H9 (cell line): Measurements from ENCODE around the gene PAIP2. TPM values are rescaled to one million over a fixed set of nuclear protein-coding genes. Genes with fewer than 3 reads are reported as not detected.

ENCODE experiments used
- DNase-seq: peaks from one replicate; pipeline ENCODE4 v3.0.0-alpha.2; 2017
- H2AFZ ChIP-seq: one replicate; pipeline ENCODE4 v1.6.1; 2013; ENCODE audit warnings: mild to moderate bottlenecking, low read length, control low read depth, moderate library complexity
- H2AK5ac ChIP-seq: 2 replicates; pipeline ENCODE4 v1.6.1; 2013; ENCODE audit warnings: low read length, control low read depth, mixed read lengths; ENCODE audit not compliant: insufficient read length
- H2BK120ac ChIP-seq: one replicate; pipeline ENCODE4 v1.6.1; 2013; ENCODE audit warnings: low read depth, mild to moderate bottlenecking, low read length, control low read depth, inconsistent platforms; ENCODE audit not compliant: poor library complexity, severe bottlenecking
- H2BK12ac ChIP-seq: 2 replicates; pipeline ENCODE4 v1.6.1; 2013; ENCODE audit warnings: low read length, control low read depth, mixed read lengths, low read depth; ENCODE audit not compliant: insufficient read length
- H2BK15ac ChIP-seq: 2 replicates; pipeline ENCODE4 v1.6.1; 2013; ENCODE audit warnings: low read depth, low read length, control low read depth
- H2BK20ac ChIP-seq: one replicate; pipeline ENCODE4 v1.6.1; 2013; ENCODE audit warnings: low read depth, mild to moderate bottlenecking, low read length, control low read depth, inconsistent platforms; ENCODE audit not compliant: poor library complexity, severe bottlenecking
- H2BK5ac ChIP-seq: 2 replicates; pipeline ENCODE4 v1.6.1; 2013; ENCODE audit warnings: low read length, control low read depth, mixed read lengths; ENCODE audit not compliant: insufficient read length
- H3K14ac ChIP-seq: 2 replicates; pipeline ENCODE4 v1.6.1; 2013; ENCODE audit warnings: low read length, control low read depth; ENCODE audit not compliant: insufficient read depth
- H3K18ac ChIP-seq: 2 replicates; pipeline ENCODE4 v1.6.1; 2013; ENCODE audit warnings: low read depth, mild to moderate bottlenecking, mixed read lengths, low read length, control low read depth; ENCODE audit not compliant: insufficient read length
- H3K23ac ChIP-seq: 2 replicates; pipeline ENCODE4 v1.6.1; 2013; ENCODE audit warnings: low read length, control low read depth, mixed read lengths, low read depth; ENCODE audit not compliant: insufficient read length
- H3K23me2 ChIP-seq: 2 replicates; pipeline ENCODE4 v1.6.1; 2013; ENCODE audit warnings: low read depth, mild to moderate bottlenecking, mixed read lengths, low read length, control low read depth; ENCODE audit not compliant: insufficient read length, poor library complexity, severe bottlenecking
- H3K27ac ChIP-seq: 2 replicates; pipeline ENCODE4 v1.5.1; 2013; ENCODE audit warnings: low read length, control low read depth, mixed read lengths, low read depth; ENCODE audit not compliant: insufficient read length
- H3K27me3 ChIP-seq: 2 replicates; pipeline ENCODE4 v1.6.1; 2013; ENCODE audit warnings: low read length, control low read depth, inconsistent platforms; ENCODE audit not compliant: insufficient read depth
- H3K4ac ChIP-seq: 2 replicates; pipeline ENCODE4 v1.6.1; 2013; ENCODE audit warnings: low read depth, mild to moderate bottlenecking, control low read depth, inconsistent platforms, low read length, moderate library complexity
- H3K4me1 ChIP-seq: 2 replicates; pipeline ENCODE4 v1.6.1; 2013; ENCODE audit warnings: low read length, control low read depth, inconsistent platforms; ENCODE audit not compliant: insufficient read depth
- H3K4me2 ChIP-seq: 2 replicates; pipeline ENCODE4 v1.6.1; 2013; ENCODE audit warnings: low read length, control low read depth, mixed read lengths; ENCODE audit not compliant: insufficient read length, insufficient read depth
- H3K56ac ChIP-seq: 2 replicates; pipeline ENCODE4 v1.6.1; 2013; ENCODE audit warnings: low read depth, mild to moderate bottlenecking, mixed read lengths, low read length, control low read depth; ENCODE audit not compliant: insufficient read length
- H3K79me1 ChIP-seq: 2 replicates; pipeline ENCODE4 v1.6.1; 2013; ENCODE audit warnings: low read depth, mild to moderate bottlenecking, moderate library complexity, low read length, control low read depth, inconsistent platforms; ENCODE audit not compliant: insufficient read depth, poor library complexity, severe bottlenecking
- H3K79me2 ChIP-seq: 2 replicates; pipeline ENCODE4 v1.6.1; 2013; ENCODE audit warnings: low read length, control low read depth, inconsistent platforms; ENCODE audit not compliant: insufficient read depth
- H3K9ac ChIP-seq: 2 replicates; pipeline ENCODE4 v1.6.1; 2013; ENCODE audit warnings: low read length, control low read depth, mixed read lengths; ENCODE audit not compliant: insufficient read length; ENCODE audit errors: extremely low read depth
- H3K9me3 ChIP-seq: one replicate; pipeline ENCODE4 v1.6.1; 2013; ENCODE audit warnings: low read depth, low read length, inconsistent platforms; ENCODE audit not compliant: control insufficient read depth
- H3T11ph ChIP-seq: one replicate; pipeline ENCODE4 v1.6.1; 2013; ENCODE audit warnings: mild to moderate bottlenecking, low read length, control low read depth, inconsistent platforms
- H4K20me1 ChIP-seq: one replicate; pipeline ENCODE4 v1.6.1; 2013; ENCODE audit not compliant: control insufficient read depth, insufficient read length, insufficient read depth
- H4K5ac ChIP-seq: 2 replicates; pipeline ENCODE4 v1.6.1; 2013; ENCODE audit warnings: low read depth, mild to moderate bottlenecking, mixed read lengths, low read length, control low read depth; ENCODE audit not compliant: insufficient read length
- H4K8ac ChIP-seq: replicated peaks from 2 replicates; pipeline ENCODE4 v1.6.1; 2013; ENCODE audit warnings: low read length, control low read depth, mixed read lengths, low read depth; ENCODE audit not compliant: insufficient read length
- H4K91ac ChIP-seq: 2 replicates; pipeline ENCODE4 v1.6.1; 2013; ENCODE audit warnings: low read depth, mild to moderate bottlenecking, moderate library complexity, mixed read lengths, low read length, control low read depth; ENCODE audit not compliant: insufficient read length
- H3K27ac Mint-ChIP-seq, 3 experiments: 2 replicates in 2 of 3; 3 replicates in 1 of 3; pipeline ENCODE4 v1.8.0; 2020 to 2021; ENCODE audit warnings: mixed read lengths in 3 of 3, mild to moderate bottlenecking in 1 of 3, moderate library complexity in 1 of 3
- H3K27me3 Mint-ChIP-seq: 2 replicates; pipeline ENCODE4 v1.8.0; 2021; ENCODE audit warnings: low read depth, mild to moderate bottlenecking, moderate library complexity, mixed read lengths
- H3K36me3 Mint-ChIP-seq, 3 experiments: 2 replicates in 2 of 3; 3 replicates in 1 of 3; pipeline ENCODE4 v1.8.0; 2020 to 2021; ENCODE audit warnings: low read depth in 3 of 3, mixed read lengths in 3 of 3; ENCODE audit not compliant: insufficient read depth in 1 of 3
- H3K4me1 Mint-ChIP-seq, 2 experiments: 2 replicates each; pipeline ENCODE4 v1.8.0; 2020; ENCODE audit warnings: mixed read lengths in 2 of 2
- H3K4me3 Mint-ChIP-seq, 2 experiments: 2 replicates in 1 of 2; 3 replicates in 1 of 2; pipeline ENCODE4 v1.8.0; 2020 to 2021; ENCODE audit warnings: mild to moderate bottlenecking in 2 of 2, mixed read lengths in 2 of 2, moderate library complexity in 1 of 2
- H3K9me3 Mint-ChIP-seq, 2 experiments: 2 replicates in 1 of 2; 3 replicates in 1 of 2; pipeline ENCODE4 v1.8.0; 2020; ENCODE audit warnings: mild to moderate bottlenecking in 2 of 2, mixed read lengths in 2 of 2, moderate library complexity in 1 of 2
- CTCF ChIP-seq: fragments of 200-600 bp; sonication (generic); conservative IDR thresholded peaks from 3 replicates; pipeline ENCODE4 v1.8.0; 2021; ENCODE audit warnings: antibody characterized with exemption, mild to moderate bottlenecking
- total RNA-seq: library from RNA; stranded (reverse); gene quantifications from 2 replicates; pipeline ENCODE4 v1.2.1, GENCODE V29; 2021

Gene PAIP2
- total RNA-seq, 1 experiment from 2014 or later = 121 TPM

DNA sequence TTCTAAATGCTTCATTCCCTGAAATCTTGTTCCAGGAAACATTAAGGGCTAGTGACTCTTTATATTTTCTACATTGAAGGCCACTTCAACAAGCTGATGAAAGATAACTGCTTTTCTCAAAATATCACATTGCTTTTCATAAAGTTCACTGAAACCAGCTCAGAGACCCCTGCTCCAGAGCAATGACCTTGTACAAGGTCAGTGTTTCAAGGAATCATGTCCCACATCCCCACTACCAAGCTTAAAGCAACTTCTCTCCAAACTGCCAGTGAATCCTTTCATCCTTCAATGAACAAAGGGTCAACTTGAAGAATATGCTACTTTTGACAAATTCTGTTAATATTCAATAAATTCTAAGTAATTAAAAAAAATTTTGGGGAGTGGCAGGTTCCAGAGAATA, 74.2 kb downstream of the PAIP2 start:
- H4K91ac ChIP-seq = no peak overlapping the region
- H3K4me1 ChIP-seq = no peaks in the 10 kb centered on the region
- H3K4me2 ChIP-seq = no peak overlapping the region
- no peak overlapping the region for H4K5ac ChIP-seq
- Mint-ChIP-seq H3K4me1 (peaks cover 15 to 21% of the 10 kb centered on the region in 2 experiments), H3K36me3 (peaks cover 0 to 46% (median 34%) of the 10 kb centered on the region in 3 experiments; a peak in 5 of 7 replicates), H3K27ac (no peak overlapping the region), H3K9me3 (no peaks in the 10 kb centered on the region), H3K27me3 (peaks cover 1% of the 10 kb centered on the region), H3K4me3 (no peak overlapping the region)
- H2BK20ac ChIP-seq = no peak overlapping the region
- no peaks in the 10 kb centered on the region for H3K9me3 ChIP-seq
- TF ChIP-seq CTCF = no peak
- H3T11ph ChIP-seq = no peak overlapping the region
- no peak overlapping the region for H2AK5ac ChIP-seq
- no peak overlapping the region for H2AFZ ChIP-seq
- no peaks in the 10 kb centered on the region for H3K23me2 ChIP-seq
- no peak overlapping the region for H2BK5ac ChIP-seq
- H2BK15ac ChIP-seq = no peak overlapping the region
- H3K56ac ChIP-seq = no peak overlapping the region
- H4K20me1 ChIP-seq = no peaks in the 10 kb centered on the region
- no peak overlapping the region for H3K18ac ChIP-seq
- no peak overlapping the region for H3K27ac ChIP-seq
- H3K23ac ChIP-seq = no peak overlapping the region
- H2BK120ac ChIP-seq = no peak overlapping the region
- H4K8ac ChIP-seq = no peak overlapping the region
- no peak overlapping the region for H3K9ac ChIP-seq
- no peaks in the 10 kb centered on the region for H3K79me1 ChIP-seq
- DNase-seq = no peak
- H3K27me3 ChIP-seq = no peaks in the 10 kb centered on the region
- H3K14ac ChIP-seq = no peak overlapping the region
- no peak overlapping the region for H2BK12ac ChIP-seq
- H3K79me2 ChIP-seq = no peaks in the 10 kb centered on the region
- no peak overlapping the region for H3K4ac ChIP-seq
